Trophoblast cell (in vitro differentiated cells and primary cell): ENCODE data around the gene DCUN1D3.

Experiments
- DNase-seq, 2 donors: peaks; one replicate each; pipeline ENCODE4 v3.0.0-alpha.2; 2016
- H2AFZ ChIP-seq: 2 replicates; pipeline ENCODE4 v1.6.1; 2013; ENCODE audit warnings: low read length, moderate library complexity, mild to moderate bottlenecking; ENCODE audit not compliant: insufficient read depth, poor library complexity
- H2AK5ac ChIP-seq: 2 replicates; pipeline ENCODE4 v1.6.1; 2013; ENCODE audit warnings: mild to moderate bottlenecking, low read length
- H2BK120ac ChIP-seq: 2 replicates; pipeline ENCODE4 v1.6.1; 2013; ENCODE audit warnings: low read length, mild to moderate bottlenecking, moderate library complexity; ENCODE audit not compliant: insufficient read depth, poor library complexity
- H2BK12ac ChIP-seq: 2 replicates; pipeline ENCODE4 v1.6.1; 2013; ENCODE audit warnings: mild to moderate bottlenecking, low read length, moderate library complexity
- H2BK5ac ChIP-seq: 2 replicates; pipeline ENCODE4 v1.6.1; 2013; ENCODE audit warnings: low read length, low read depth, moderate library complexity, mild to moderate bottlenecking; ENCODE audit not compliant: poor library complexity
- H3K14ac ChIP-seq: 2 replicates; pipeline ENCODE4 v1.6.1; 2013; ENCODE audit warnings: mild to moderate bottlenecking, low read length
- H3K18ac ChIP-seq: 2 replicates; pipeline ENCODE4 v1.6.1; 2013; ENCODE audit warnings: mild to moderate bottlenecking, low read length
- H3K23ac ChIP-seq: 2 replicates; pipeline ENCODE4 v1.6.1; 2013; ENCODE audit warnings: low read length
- H3K27ac ChIP-seq: 2 replicates; pipeline ENCODE4 v1.5.1; 2013; ENCODE audit warnings: low read depth, mild to moderate bottlenecking, inconsistent platforms, low read length, moderate library complexity
- H3K27me3 ChIP-seq: 2 replicates; pipeline ENCODE4 v1.6.1; 2013; ENCODE audit warnings: inconsistent platforms, mild to moderate bottlenecking, low read length, moderate library complexity; ENCODE audit not compliant: insufficient read depth
- H3K36me3 ChIP-seq, 2 experiments: 1 replicate in 1 of 2; 2 replicates in 1 of 2; pipeline ENCODE4 v1.6.1; 2013; ENCODE audit warnings: low read length in 2 of 2, mild to moderate bottlenecking in 2 of 2, moderate library complexity in 1 of 2; ENCODE audit not compliant: insufficient read depth in 2 of 2, control insufficient read depth in 1 of 2
- H3K4ac ChIP-seq: 2 replicates; pipeline ENCODE4 v1.6.1; 2013; ENCODE audit warnings: low read depth, mild to moderate bottlenecking, low read length, moderate library complexity
- H3K4me1 ChIP-seq, 2 experiments: 1 replicate in 1 of 2; 2 replicates in 1 of 2; pipeline ENCODE4 v1.6.1; 2013; ENCODE audit warnings: low read length in 2 of 2, mild to moderate bottlenecking in 2 of 2, moderate library complexity in 1 of 2; ENCODE audit not compliant: insufficient read depth in 2 of 2, control insufficient read depth in 1 of 2
- H3K4me2 ChIP-seq: 2 replicates; pipeline ENCODE4 v1.6.1; 2013; ENCODE audit warnings: inconsistent platforms, mild to moderate bottlenecking, low read length, moderate library complexity
- H3K4me3 ChIP-seq: 2 replicates; pipeline ENCODE4 v1.5.1; 2013; ENCODE audit warnings: mild to moderate bottlenecking, low read depth, low read length, inconsistent platforms
- H3K79me1 ChIP-seq: one replicate; pipeline ENCODE4 v1.6.1; 2013; ENCODE audit warnings: low read length
- H3K79me2 ChIP-seq: 2 replicates; pipeline ENCODE4 v1.6.1; 2013; ENCODE audit warnings: low read length, mild to moderate bottlenecking; ENCODE audit not compliant: control insufficient read depth, insufficient read depth, poor library complexity
- H3K9ac ChIP-seq: 2 replicates; pipeline ENCODE4 v1.6.1; 2013; ENCODE audit warnings: mild to moderate bottlenecking, low read length
- H3K9me3 ChIP-seq: 2 replicates; pipeline ENCODE4 v1.6.1; 2013; ENCODE audit warnings: low read depth, mild to moderate bottlenecking, control low read depth, inconsistent platforms, low read length; ENCODE audit not compliant: insufficient read depth
- H4K12ac ChIP-seq: 2 replicates; pipeline ENCODE4 v1.6.1; 2013; ENCODE audit warnings: low read depth, mild to moderate bottlenecking, low read length, moderate library complexity
- H4K8ac ChIP-seq: 2 replicates; pipeline ENCODE4 v1.6.1; 2013; ENCODE audit warnings: low read depth, mild to moderate bottlenecking, low read length, moderate library complexity
- H4K91ac ChIP-seq: one replicate; pipeline ENCODE4 v1.6.1; 2013; ENCODE audit warnings: low read depth, mild to moderate bottlenecking, low read length, moderate library complexity
- WGBS: extraction: QIAGEN DNeasy Blood & Tissue Kit; methylation state at CpG from one replicate; pipeline ENCODE4 v1.1.7; 2013; ENCODE audit warnings: missing lambda C conversion rate; ENCODE audit not compliant: insufficient read length, insufficient coverage; ENCODE audit errors: extremely low coverage; 5-methylcytosine and 5-hydroxymethylcytosine counted together

The DCUN1D3 gene

GRCh38 chr16:20904507-20905081 lies 4.4 kb upstream of the DCUN1D3 start:
- H3K14ac ChIP-seq = no peak overlapping the region
- no peak overlapping the region for H3K27ac ChIP-seq
- H2BK12ac ChIP-seq = no peak overlapping the region
- H2AK5ac ChIP-seq = no peak overlapping the region
- no peak overlapping the region for H2BK120ac ChIP-seq
- no peak overlapping the region for H3K4me2 ChIP-seq
- H3K79me1 ChIP-seq = peaks cover 19% of the 10 kb centered on the region
- no peak overlapping the region for H2AFZ ChIP-seq
- no peak overlapping the region for H3K4me3 ChIP-seq
- no peaks in the 10 kb centered on the region for H3K27me3 ChIP-seq
- peak; percentile 70 to 89 for DNase-seq
- H3K23ac ChIP-seq = no peak overlapping the region
- H4K91ac ChIP-seq = no peak overlapping the region
- H3K9me3 ChIP-seq = no peaks in the 10 kb centered on the region
- no peak overlapping the region for H2BK5ac ChIP-seq
- no peaks in the 10 kb centered on the region for H3K36me3 ChIP-seq
- H3K18ac ChIP-seq = no peak overlapping the region
- no CpG with 5 or more reads among the region's 3 CpGs for WGBS
- H3K79me2 ChIP-seq = peaks cover 9% of the 10 kb centered on the region
- peaks cover 10 to 15% of the 10 kb centered on the region in 2 experiments for H3K4me1 ChIP-seq
- no peak overlapping the region for H3K4ac ChIP-seq
- H3K9ac ChIP-seq = no peak overlapping the region
- no peak overlapping the region for H4K8ac ChIP-seq
- H4K12ac ChIP-seq = no peak overlapping the region

GRCh38 chr16:20903899-20904506 lies 3.8 kb upstream of the DCUN1D3 start:
- no peak overlapping the region for H4K12ac ChIP-seq
- WGBS = no CpG with 5 or more reads among the region's 5 CpGs
- H3K79me1 ChIP-seq = peaks cover 19% of the 10 kb centered on the region
- no peak overlapping the region for H3K4ac ChIP-seq
- no peaks in the 10 kb centered on the region for H3K27me3 ChIP-seq
- H3K36me3 ChIP-seq = no peaks in the 10 kb centered on the region
- DNase-seq = no peak
- H2BK120ac ChIP-seq = no peak overlapping the region
- no peak overlapping the region for H3K9ac ChIP-seq
- no peak overlapping the region for H2AFZ ChIP-seq
- H3K4me1 ChIP-seq = peaks cover 10 to 15% of the 10 kb centered on the region in 2 experiments
- H4K91ac ChIP-seq = no peak overlapping the region
- H3K14ac ChIP-seq = no peak overlapping the region
- no peak overlapping the region for H3K18ac ChIP-seq
- H3K27ac ChIP-seq = no peak overlapping the region
- H3K23ac ChIP-seq = no peak overlapping the region
- H3K79me2 ChIP-seq = peaks cover 12% of the 10 kb centered on the region
- H3K9me3 ChIP-seq = no peaks in the 10 kb centered on the region
- no peak overlapping the region for H3K4me2 ChIP-seq
- no peak overlapping the region for H4K8ac ChIP-seq
- H2BK5ac ChIP-seq = no peak overlapping the region
- H2BK12ac ChIP-seq = no peak overlapping the region
- no peak overlapping the region for H3K4me3 ChIP-seq
- no peak overlapping the region for H2AK5ac ChIP-seq

GRCh38 chr16:20903116-20903898 lies 3.1 kb upstream of the DCUN1D3 start:
- Histone ChIP-seq H3K18ac (no peak overlapping the region), H3K14ac (no peak overlapping the region), H3K9ac (peak overlapping the region; percentile 10), H3K27ac (no peak overlapping the region), H3K4me3 (no peak overlapping the region), H3K79me2 (peaks cover 12% of the 10 kb centered on the region), H3K9me3 (no peaks in the 10 kb centered on the region), H4K8ac (no peak overlapping the region), H2AK5ac (no peak overlapping the region), H2BK120ac (no peak overlapping the region), H4K91ac (no peak overlapping the region), H3K23ac (no peak overlapping the region), H3K4me1 (peaks cover 10 to 15% of the 10 kb centered on the region in 2 experiments), H4K12ac (no peak overlapping the region), H2BK5ac (no peak overlapping the region), H3K4me2 (no peak overlapping the region), H2BK12ac (no peak overlapping the region), H3K79me1 (peaks cover 19% of the 10 kb centered on the region), H3K4ac (no peak overlapping the region), H2AFZ (no peak overlapping the region), H3K27me3 (no peaks in the 10 kb centered on the region), H3K36me3 (no peaks in the 10 kb centered on the region)
- no CpG with 5 or more reads among the region's 5 CpGs for WGBS
- DNase-seq = no peak

GRCh38 chr16:20902426-20902825 lies 2.3 kb upstream of the DCUN1D3 start:
- Histone ChIP-seq H3K4me3 (no peak overlapping the region), H3K27me3 (no peaks in the 10 kb centered on the region), H3K4me1 (peaks cover 10 to 17% of the 10 kb centered on the region in 2 experiments), H4K12ac (no peak overlapping the region), H3K9me3 (no peaks in the 10 kb centered on the region), H4K91ac (no peak overlapping the region), H2AK5ac (no peak overlapping the region), H3K27ac (no peak overlapping the region), H3K79me2 (peaks cover 12% of the 10 kb centered on the region), H2BK12ac (peak overlapping the region; percentile 31), H4K8ac (no peak overlapping the region), H2AFZ (no peak overlapping the region), H3K79me1 (peaks cover 19% of the 10 kb centered on the region), H3K36me3 (no peaks in the 10 kb centered on the region), H3K4me2 (no peak overlapping the region), H3K9ac (no peak overlapping the region), H3K4ac (peak overlapping the region; percentile 54), H3K23ac (no peak overlapping the region), H3K18ac (no peak overlapping the region), H3K14ac (no peak overlapping the region), H2BK5ac (no peak overlapping the region), H2BK120ac (no peak overlapping the region)
- DNase-seq = peak in 1 of 2 donors; percentile 9
- no CpG with 5 or more reads among the region's 6 CpGs for WGBS
